Uterus (tissue), 2 donors: Measurements from ENCODE around the gene MOV10L1.

Experiments
- POLR2A ChIP-seq, 2 donors: fragments of 450-650 bp; IDR thresholded peaks; one replicate each; pipeline ENCODE4 v1.6.1; 2016; ENCODE audit warnings: antibody characterized with exemption in 2 of 2, mild to moderate bottlenecking in 1 of 2, moderate library complexity in 1 of 2
- TF ChIP-seq, protein P1 (sequence below), 4 experiments: fragments of 200-600 bp in 2 of 4; fragments of 450-650 bp in 2 of 4; sonication (generic) in 2 of 4; IDR thresholded peaks; one replicate each; pipeline ENCODE4 v1.5.1; 2016 to 2019; ENCODE audit warnings: antibody characterized with exemption in 4 of 4, mild to moderate bottlenecking in 2 of 4, moderate library complexity in 1 of 4

DNA sequence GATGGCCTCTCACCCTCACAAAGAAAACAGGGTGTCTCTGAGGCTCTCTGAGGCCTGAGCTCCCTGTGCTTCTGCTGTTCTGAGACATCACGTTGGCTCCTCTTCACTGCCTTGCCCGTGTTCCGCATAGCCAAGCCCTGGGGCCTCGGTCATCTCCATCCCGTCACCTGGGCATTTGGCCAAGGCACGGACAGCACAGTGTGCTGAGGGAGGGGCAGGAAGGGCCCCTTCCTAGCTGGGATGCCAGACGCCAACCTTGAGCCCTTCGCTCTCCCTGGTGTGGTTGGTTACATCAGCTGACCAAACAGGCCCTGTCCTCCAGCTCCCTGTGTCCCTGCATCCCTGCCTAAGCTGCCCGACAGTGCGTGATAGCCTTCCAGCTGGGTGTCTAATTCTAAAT is 25.9 kb downstream of the MOV10L1 start:
- TF ChIP-seq, protein P1, sequence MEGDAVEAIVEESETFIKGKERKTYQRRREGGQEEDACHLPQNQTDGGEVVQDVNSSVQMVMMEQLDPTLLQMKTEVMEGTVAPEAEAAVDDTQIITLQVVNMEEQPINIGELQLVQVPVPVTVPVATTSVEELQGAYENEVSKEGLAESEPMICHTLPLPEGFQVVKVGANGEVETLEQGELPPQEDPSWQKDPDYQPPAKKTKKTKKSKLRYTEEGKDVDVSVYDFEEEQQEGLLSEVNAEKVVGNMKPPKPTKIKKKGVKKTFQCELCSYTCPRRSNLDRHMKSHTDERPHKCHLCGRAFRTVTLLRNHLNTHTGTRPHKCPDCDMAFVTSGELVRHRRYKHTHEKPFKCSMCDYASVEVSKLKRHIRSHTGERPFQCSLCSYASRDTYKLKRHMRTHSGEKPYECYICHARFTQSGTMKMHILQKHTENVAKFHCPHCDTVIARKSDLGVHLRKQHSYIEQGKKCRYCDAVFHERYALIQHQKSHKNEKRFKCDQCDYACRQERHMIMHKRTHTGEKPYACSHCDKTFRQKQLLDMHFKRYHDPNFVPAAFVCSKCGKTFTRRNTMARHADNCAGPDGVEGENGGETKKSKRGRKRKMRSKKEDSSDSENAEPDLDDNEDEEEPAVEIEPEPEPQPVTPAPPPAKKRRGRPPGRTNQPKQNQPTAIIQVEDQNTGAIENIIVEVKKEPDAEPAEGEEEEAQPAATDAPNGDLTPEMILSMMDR (IDR thresholded peaks at IDR 0.05), result no peak
- TF ChIP-seq POLR2A (IDR thresholded peaks at IDR 0.05), result no peak
